Stimulated activated CD4-positive, alpha-beta T cell treated with anti-CD3 and anti-CD28 coated beads, Interleukin-1b, Interleukin-23, amount 100 ng/mL, for 1 hour (primary cell): ENCODE data around the gene TAF1A.

Experiments used
- DNase-seq, 2 donors: peaks; one replicate each; pipeline ENCODE4 v3.0.0-alpha.2; 2020; ENCODE audit warnings: low read depth in 2 of 2

The TAF1A gene

DNA sequence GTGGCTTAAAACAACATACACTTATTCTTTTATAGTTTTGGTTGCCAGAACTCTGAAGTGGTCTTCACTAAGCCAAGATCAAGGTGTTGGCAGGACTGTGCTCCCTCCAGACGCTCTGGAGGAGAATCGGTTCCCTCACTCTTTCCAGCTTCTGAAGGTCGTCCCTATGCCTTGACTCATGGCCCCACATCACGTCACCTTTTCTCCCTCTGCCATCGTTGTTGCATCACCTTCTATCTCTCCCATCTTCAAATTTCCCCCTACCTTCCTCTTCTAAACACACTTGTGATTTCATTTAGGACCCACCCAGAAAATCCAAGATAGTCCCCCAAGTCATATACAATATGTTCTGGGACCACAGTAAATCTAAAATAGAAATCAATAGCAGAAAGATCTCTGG, 54.3 kb downstream of the TAF1A start:
- DNase-seq = no peak

DNA sequence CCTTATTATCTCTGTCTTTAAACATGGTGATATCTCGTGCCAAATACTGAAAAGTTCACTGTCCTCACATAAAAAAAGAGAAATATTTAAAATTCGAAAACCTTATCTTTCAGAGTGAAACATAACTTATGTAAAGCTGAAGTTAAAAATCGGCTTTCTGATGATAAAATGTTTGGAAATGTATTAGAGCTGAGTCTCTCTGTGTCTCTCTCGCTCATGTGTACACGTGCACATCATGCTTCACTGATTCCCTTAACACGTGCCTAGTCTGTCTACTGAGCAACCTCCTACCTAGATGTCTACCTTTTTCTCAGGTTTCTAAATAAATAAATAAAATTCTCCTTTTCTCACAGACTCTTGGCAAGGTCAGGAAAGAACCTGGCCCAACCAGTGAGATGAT, 58.9 kb downstream of the TAF1A start:
- no peak for DNase-seq

DNA sequence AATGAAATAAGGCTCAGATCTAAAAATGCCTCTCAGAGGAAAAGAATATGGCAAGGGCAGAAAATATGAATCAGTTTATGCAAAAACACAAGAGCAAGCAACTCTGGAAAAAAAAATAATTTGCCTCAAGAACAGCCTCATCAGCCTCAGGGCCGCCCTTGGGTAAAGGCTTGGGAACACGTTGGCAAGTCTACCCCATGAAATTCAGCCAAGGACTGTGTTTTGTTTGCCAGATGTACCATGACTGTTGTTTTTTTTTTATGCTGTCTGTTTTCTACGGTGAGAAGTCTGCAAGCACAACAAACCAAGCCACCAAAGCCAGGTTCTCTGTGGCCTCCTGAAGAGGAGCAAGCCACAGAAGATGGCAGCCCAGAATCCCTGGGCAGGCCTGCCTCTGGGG, 59.8 kb downstream of the TAF1A start:
- DNase-seq = no peak

DNA sequence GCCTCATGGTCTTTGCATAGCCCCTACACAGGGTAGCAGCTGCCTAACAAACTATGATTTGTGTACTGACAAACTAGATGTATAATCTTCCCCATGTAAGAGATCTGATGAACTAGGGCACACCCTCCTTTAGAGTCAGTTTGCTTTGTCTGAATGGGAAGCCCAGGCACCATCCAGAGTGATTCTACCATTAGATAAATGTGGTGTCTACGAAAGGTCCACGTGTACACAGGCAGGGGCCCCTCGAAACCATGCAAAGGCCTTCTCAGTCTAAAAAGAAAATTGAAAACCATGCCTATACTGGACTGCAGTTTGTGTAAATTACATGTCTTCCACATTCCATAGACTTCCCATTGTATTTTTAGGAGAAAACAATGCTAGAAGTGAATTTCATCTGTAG, 60.6 kb downstream of the TAF1A start:
- no peak for DNase-seq

DNA sequence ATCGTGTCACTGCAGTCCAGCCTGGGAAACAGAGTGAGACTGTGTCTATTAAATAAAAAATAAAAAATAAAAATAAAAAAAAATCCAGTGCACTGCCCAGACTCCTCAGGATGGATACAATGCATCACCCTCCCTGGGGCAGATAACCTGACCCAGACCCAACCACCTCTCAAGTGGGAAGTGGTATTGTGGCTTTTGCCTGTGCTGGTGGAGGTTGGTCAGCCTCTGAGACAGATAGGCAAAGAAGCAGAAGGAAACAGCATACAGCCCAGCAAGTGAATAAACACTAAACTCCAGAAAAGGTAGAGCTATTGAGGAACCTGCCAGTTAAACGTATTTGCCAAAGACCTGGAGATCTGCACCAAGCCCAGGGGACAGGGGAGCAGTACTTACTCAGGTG, 63.8 kb downstream of the TAF1A start:
- no peak for DNase-seq

DNA sequence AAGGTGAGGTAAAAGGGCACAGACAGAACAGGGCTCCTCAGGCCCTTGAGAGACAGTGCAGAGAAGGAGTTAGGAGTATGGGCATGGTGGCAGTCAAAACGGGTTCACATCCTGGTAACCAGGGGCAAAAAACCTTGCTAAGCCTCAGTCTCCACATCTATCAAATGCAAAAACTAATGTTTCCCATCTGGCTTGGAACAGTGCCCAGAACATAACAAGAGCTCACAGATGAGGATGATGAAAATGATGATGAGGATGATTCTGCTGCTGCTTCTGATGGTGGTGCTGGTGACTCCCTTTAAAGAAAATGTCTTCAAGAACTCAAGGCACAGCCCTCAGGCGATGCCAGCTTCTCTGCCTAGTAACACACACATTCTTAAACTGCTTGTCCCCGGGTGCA, 65.9 kb downstream of the TAF1A start:
- no peak for DNase-seq

DNA sequence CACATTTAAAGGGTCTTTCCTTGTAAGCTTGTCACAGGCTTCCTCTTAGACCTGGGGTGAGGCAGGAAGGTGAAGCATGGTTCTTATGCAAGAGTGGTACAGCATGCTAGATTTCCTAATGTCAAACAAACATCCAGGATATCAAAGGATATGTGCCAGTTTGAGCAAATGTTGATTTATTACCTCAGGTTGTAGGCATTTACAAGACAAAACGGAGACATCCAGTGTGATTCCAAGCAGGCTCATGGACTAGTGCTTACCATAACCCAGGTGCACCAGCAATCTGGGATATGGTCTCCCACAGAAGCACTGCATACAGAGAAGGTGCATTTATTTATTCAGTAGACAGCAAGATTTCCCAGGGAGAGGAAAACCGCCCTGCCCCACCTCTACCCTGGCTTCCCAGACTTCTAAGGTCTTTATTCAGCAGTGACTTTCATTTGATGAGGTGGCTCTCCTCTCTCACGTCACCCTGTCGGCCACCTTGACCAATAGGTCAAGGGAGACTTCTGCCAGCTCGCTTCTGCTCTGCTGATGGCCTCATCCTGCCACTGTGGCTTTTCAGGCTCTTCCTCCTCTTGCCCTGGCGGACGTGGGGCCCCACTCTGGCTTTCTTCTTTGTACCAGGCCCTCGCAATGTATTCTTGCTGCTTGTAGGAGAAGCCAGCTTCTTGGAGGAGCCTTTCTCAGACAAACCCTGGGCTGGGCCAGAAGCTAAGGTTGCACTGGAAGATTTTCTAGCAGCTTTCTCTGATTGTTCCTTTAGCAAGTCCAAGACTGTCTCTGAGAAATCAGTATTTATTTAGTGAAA, 67.4 kb downstream of the TAF1A start:
- DNase-seq = no peak

DNA sequence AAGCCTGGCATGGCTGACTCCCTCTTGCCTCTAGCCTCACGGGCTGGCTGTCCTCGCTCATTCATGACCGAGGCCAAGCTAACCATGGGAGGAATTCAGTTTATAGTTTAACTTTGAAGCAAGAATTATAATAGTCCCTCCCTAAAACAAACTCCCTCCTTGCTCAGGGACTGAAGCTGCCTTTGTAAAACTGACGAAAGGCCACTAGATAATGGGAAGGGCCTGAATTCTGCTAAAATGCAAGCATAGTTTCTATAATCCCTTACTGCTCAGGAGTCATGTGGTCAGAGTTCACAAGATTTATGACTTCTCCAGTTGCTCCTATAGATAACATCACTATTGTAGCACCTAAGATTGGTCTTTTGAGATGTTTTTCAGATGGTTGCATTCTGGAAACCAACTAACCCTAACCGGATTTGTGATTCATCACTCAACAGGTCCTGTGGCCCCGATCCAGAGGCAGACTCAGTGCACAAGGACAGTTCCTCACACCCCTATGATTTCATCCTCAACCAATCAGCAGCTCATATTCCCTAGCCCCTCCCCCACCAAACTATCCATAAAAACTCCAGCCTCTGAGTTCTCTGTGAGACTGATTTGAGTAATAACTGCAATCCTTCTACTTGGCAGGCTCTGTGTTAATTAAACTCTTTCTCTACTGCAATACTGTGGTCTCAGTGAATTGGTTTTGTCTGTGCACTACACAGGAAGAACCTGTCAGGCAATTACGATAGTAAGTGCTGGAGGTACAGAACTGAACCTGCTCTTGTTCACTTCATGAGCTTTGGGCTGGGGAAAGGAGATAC, 68.2 kb downstream of the TAF1A start:
- DNase-seq = no peak
